Measurements from ENCODE around the gene STK16.
"Not testable (repeated sequence)": the region's sequence is repeated elsewhere in the genome, so short reads cannot be mapped to it uniquely, and the experiment has no call there.

STK16 gene

GRCh38 chr2:219245148-219245898 is at the start of gene STK16, which contains the start of gene GLB1L:
Gene STK16, plus strand, starts transcription at chr2:219245479. Its CDS starts 521 bp downstream, at chr2:219246000.
Gene GLB1L, minus strand, starts transcription at chr2:219245444. Its CDS starts 1,871 bp downstream, at chr2:219243573.
- DNase-seq (ENCODE audit: low read depth in 2 of 2) = peak; percentile 79 to 84

- DNase-seq (ENCODE audit: low read depth in 2 of 2) = no peak
Measured at GRCh38 chr2:219197388-219197787, 47.9 kb upstream of the STK16 start.

GRCh38 chr2:219198974-219199373 is 46.3 kb upstream of the STK16 start:
- DNase-seq (ENCODE audit: low read depth in 2 of 2) = no peak

- DNase-seq (ENCODE audit: low read depth in 2 of 2) = no peak
Measured at GRCh38 chr2:219199470-219200211, 45.6 kb upstream of the STK16 start.

GRCh38 chr2:219200502-219201326 is 44.6 kb upstream of the STK16 start:
- not testable (repeated sequence) for DNase-seq (ENCODE audit: low read depth in 2 of 2)

GRCh38 chr2:219201331-219201730 is 43.9 kb upstream of the STK16 start:
- not testable (repeated sequence) for DNase-seq (ENCODE audit: low read depth in 2 of 2)

GRCh38 chr2:219204425-219205164 is 40.7 kb upstream of the STK16 start:
- no peak for DNase-seq (ENCODE audit: low read depth in 2 of 2)

GRCh38 chr2:219205165-219205538 is 40.1 kb upstream of the STK16 start:
- DNase-seq (ENCODE audit: low read depth in 2 of 2) = no peak

GRCh38 chr2:219205981-219206327 is 39.3 kb upstream of the STK16 start:
- no peak for DNase-seq (ENCODE audit: low read depth in 2 of 2)

- DNase-seq (ENCODE audit: low read depth in 2 of 2) = peak; percentile 86 to 88
Measured at GRCh38 chr2:219206328-219207133, 38.7 kb upstream of the STK16 start, which contains the start of gene ZFAND2B. Gene ZFAND2B, plus strand, starts transcription at chr2:219206782. Its CDS starts 206 bp downstream, at chr2:219206988.

- DNase-seq (ENCODE audit: low read depth in 2 of 2) = no peak
Measured at GRCh38 chr2:219207134-219207883, 38.0 kb upstream of the STK16 start.

- no peak for DNase-seq (ENCODE audit: low read depth in 2 of 2)
Measured at GRCh38 chr2:219207884-219208740, 37.2 kb upstream of the STK16 start.

GRCh38 chr2:219209236-219210195 is 35.8 kb upstream of the STK16 start:
- no peak for DNase-seq (ENCODE audit: low read depth in 2 of 2)

GRCh38 chr2:219210196-219210885 is 34.9 kb upstream of the STK16 start:
- DNase-seq (ENCODE audit: low read depth in 2 of 2) = no peak

GRCh38 chr2:219210886-219211362 is 34.4 kb upstream of the STK16 start:
- no peak for DNase-seq (ENCODE audit: low read depth in 2 of 2)

GRCh38 chr2:219213026-219213415 is 32.3 kb upstream of the STK16 start:
- no peak for DNase-seq (ENCODE audit: low read depth in 2 of 2)
